HFF-Myc (cell line): ENCODE data around the gene PDIA2.

Experiments used
- DNase-seq: peaks from one replicate; pipeline ENCODE4 v3.0.0-alpha.2; 2011; ENCODE audit warnings: low read depth; ENCODE audit errors: extremely low read depth
- H3K4me3 ChIP-seq: replicated peaks from 2 replicates; pipeline ENCODE4 v1.5.1; 2011; ENCODE audit warnings: low read depth, mild to moderate bottlenecking, control low read depth, low read length
- TF ChIP-seq, protein P1 (sequence below): IDR thresholded peaks from 2 replicates; pipeline ENCODE4 v1.5.1; 2012; ENCODE audit warnings: mild to moderate bottlenecking, low read depth, low read length, control low read depth; ENCODE audit errors: missing control alignments

PDIA2 gene, protein sequence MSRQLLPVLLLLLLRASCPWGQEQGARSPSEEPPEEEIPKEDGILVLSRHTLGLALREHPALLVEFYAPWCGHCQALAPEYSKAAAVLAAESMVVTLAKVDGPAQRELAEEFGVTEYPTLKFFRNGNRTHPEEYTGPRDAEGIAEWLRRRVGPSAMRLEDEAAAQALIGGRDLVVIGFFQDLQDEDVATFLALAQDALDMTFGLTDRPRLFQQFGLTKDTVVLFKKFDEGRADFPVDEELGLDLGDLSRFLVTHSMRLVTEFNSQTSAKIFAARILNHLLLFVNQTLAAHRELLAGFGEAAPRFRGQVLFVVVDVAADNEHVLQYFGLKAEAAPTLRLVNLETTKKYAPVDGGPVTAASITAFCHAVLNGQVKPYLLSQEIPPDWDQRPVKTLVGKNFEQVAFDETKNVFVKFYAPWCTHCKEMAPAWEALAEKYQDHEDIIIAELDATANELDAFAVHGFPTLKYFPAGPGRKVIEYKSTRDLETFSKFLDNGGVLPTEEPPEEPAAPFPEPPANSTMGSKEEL

GRCh38 chr16:283033-283805 lies at the start of gene PDIA2:
PDIA2 (plus strand) TSS chr16:283164; CDS start chr16:283170, 6 bp downstream.
- TF ChIP-seq, protein P1, sequence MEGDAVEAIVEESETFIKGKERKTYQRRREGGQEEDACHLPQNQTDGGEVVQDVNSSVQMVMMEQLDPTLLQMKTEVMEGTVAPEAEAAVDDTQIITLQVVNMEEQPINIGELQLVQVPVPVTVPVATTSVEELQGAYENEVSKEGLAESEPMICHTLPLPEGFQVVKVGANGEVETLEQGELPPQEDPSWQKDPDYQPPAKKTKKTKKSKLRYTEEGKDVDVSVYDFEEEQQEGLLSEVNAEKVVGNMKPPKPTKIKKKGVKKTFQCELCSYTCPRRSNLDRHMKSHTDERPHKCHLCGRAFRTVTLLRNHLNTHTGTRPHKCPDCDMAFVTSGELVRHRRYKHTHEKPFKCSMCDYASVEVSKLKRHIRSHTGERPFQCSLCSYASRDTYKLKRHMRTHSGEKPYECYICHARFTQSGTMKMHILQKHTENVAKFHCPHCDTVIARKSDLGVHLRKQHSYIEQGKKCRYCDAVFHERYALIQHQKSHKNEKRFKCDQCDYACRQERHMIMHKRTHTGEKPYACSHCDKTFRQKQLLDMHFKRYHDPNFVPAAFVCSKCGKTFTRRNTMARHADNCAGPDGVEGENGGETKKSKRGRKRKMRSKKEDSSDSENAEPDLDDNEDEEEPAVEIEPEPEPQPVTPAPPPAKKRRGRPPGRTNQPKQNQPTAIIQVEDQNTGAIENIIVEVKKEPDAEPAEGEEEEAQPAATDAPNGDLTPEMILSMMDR = no peak
- no peak within 1 kb of the TSS for H3K4me3 ChIP-seq
- DNase-seq = no peak

GRCh38 chr16:234468-235305 lies 48.3 kb upstream of the PDIA2 start, which contains the start of gene FAM234A:
FAM234A (plus strand) TSS chr16:234821; CDS start chr16:254414, 19,593 bp downstream.
- H3K4me3 ChIP-seq = peak within 1 kb of the TSS; percentile 97
- TF ChIP-seq, protein P1 = peak; percentile 26
- DNase-seq = peak; percentile 67

DNA sequence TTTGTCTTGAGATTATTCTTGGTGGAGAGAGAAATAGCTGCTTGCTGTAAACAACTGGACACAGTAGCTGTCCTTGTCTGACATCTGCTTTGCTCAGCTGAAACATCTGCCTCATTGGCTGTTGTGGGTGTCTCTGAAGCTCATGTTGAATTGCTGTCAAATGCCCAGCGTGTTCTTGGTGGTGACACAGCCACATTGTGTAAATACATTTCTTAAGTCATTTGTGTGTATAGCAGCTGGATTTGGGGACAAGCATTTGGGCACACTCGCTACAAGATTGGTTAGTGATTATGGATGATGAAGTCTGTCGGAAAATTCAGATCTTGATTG lies 43.1 kb upstream of the PDIA2 start:
- TF ChIP-seq, protein P1 = no peak
- H3K4me3 ChIP-seq = no peak overlapping the region
- no peak for DNase-seq

- H3K4me3 ChIP-seq = no peak overlapping the region
- TF ChIP-seq, protein P1 = no peak
- DNase-seq = no peak
These were observed 42.4 kb upstream of the PDIA2 start for GRCh38 chr16:240559-240958.

GRCh38 chr16:242281-242680 lies 40.7 kb upstream of the PDIA2 start:
- TF ChIP-seq, protein P1 = no peak
- DNase-seq = no peak
- no peak overlapping the region for H3K4me3 ChIP-seq

- no peak for DNase-seq
- no peak overlapping the region for H3K4me3 ChIP-seq
- TF ChIP-seq, protein P1 = no peak
These were observed 39.6 kb upstream of the PDIA2 start for GRCh38 chr16:243348-243747.
